HL-60 (cell line): Measurements from ENCODE around the gene TMC6.

ENCODE experiments used
- CTCF ChIP-seq: IDR thresholded peaks from one replicate; pipeline ENCODE4 v1.5.1; 2011; ENCODE audit warnings: low read length, control low read depth, inconsistent platforms; ENCODE audit not compliant: insufficient read depth
- POLR2AphosphoS5 ChIP-seq: IDR thresholded peaks from 2 replicates; pipeline ENCODE4 v1.6.1; 2012; ENCODE audit warnings: low read depth
- REST ChIP-seq: IDR thresholded peaks from 2 replicates; pipeline ENCODE4 v1.6.1; 2012; ENCODE audit warnings: low read depth; ENCODE audit not compliant: insufficient replicate concordance
- SPI1 ChIP-seq: IDR thresholded peaks from 2 replicates; pipeline ENCODE4 v1.6.1; 2012; ENCODE audit warnings: low read depth, mild to moderate bottlenecking, borderline replicate concordance

- TF ChIP-seq CTCF (no peak), SPI1 (no peak), POLR2AphosphoS5 (peak; percentile 12; the same call in 1 of the 2 replicates), REST (no peak)
These were observed 44.7 kb upstream of the TMC6 start for GRCh38 chr17:78173097-78173715.
